SU-DHL-6 (cell line): ENCODE measurements around the gene CLK2.

Experiments used
- H2AFZ ChIP-seq: fragments of 200-600 bp; sonication (generic); 2 replicates; pipeline ENCODE4 v1.6.1; 2014; ENCODE audit warnings: low read depth, mild to moderate bottlenecking, moderate library complexity, mixed read lengths, antibody characterized with exemption, low read length; ENCODE audit not compliant: severe bottlenecking
- H3F3A ChIP-seq: fragments of 200-600 bp; shearing (Covaris generic); 2 replicates; pipeline ENCODE4 v1.6.0; 2016; ENCODE audit warnings: antibody characterized with exemption, mild to moderate bottlenecking; ENCODE audit not compliant: insufficient read depth
- H3K27ac ChIP-seq: fragments of 200-600 bp; sonication (generic); 2 replicates; pipeline ENCODE4 v1.5.1; 2016; ENCODE audit warnings: low read depth, mild to moderate bottlenecking, low read length, moderate library complexity, mixed read lengths
- H3K27me3 ChIP-seq: fragments of 200-600 bp; sonication (generic), shearing (Covaris generic); 2 replicates; pipeline ENCODE4 v1.6.0; 2014; ENCODE audit warnings: mild to moderate bottlenecking, low read length
- H3K36me3 ChIP-seq: fragments of 200-600 bp; sonication (generic); 2 replicates; pipeline ENCODE4 v1.6.1; 2014; ENCODE audit warnings: mild to moderate bottlenecking, low read length, mixed read lengths
- H3K4me2 ChIP-seq: fragments of 300-600, 200-600 bp; shearing (Covaris generic), sonication (generic); 2 replicates; pipeline ENCODE4 v1.6.0; 2014; ENCODE audit warnings: low read length, low read depth, mild to moderate bottlenecking; ENCODE audit not compliant: poor library complexity, severe bottlenecking
- H3K4me3 ChIP-seq: fragments of 200-600 bp; sonication (generic); 2 replicates; pipeline ENCODE4 v1.5.1; 2014; ENCODE audit warnings: antibody characterized with exemption, low read length, mild to moderate bottlenecking, mixed read lengths; ENCODE audit not compliant: insufficient read depth, poor library complexity, severe bottlenecking
- H3K79me2 ChIP-seq: fragments of 200-600 bp; sonication (generic); 2 replicates; pipeline ENCODE4 v1.6.1; 2014; ENCODE audit warnings: mild to moderate bottlenecking, low read length, moderate library complexity; ENCODE audit not compliant: insufficient read depth
- H3K9ac ChIP-seq: fragments of 200-600 bp; sonication (generic); 2 replicates; pipeline ENCODE4 v1.7.0; 2014; ENCODE audit warnings: mild to moderate bottlenecking, low read length
- H3K9me2 ChIP-seq: fragments of 200-600 bp; sonication (generic); replicated peaks from 2 replicates; pipeline ENCODE4 v1.6.1; 2014; ENCODE audit warnings: low read length; ENCODE audit not compliant: insufficient read depth
- H3K9me3 ChIP-seq: fragments of 200-600 bp; sonication (generic); 2 replicates; pipeline ENCODE4 v1.6.1; 2014; ENCODE audit warnings: low read length, mixed read lengths; ENCODE audit not compliant: insufficient read depth
- H4K20me1 ChIP-seq: fragments of 200-600 bp; sonication (generic); 2 replicates; pipeline ENCODE4 v1.6.1; 2014; ENCODE audit warnings: low read depth, mild to moderate bottlenecking, antibody characterized with exemption, low read length, moderate library complexity, mixed read lengths
- CTCF ChIP-seq: fragments of 200-600 bp; sonication (generic); IDR thresholded peaks from one replicate; pipeline ENCODE4 v1.5.1; 2017; ENCODE audit warnings: antibody characterized with exemption, mild to moderate bottlenecking, low read length, moderate library complexity; ENCODE audit not compliant: insufficient read depth, poor library complexity, severe bottlenecking
- EZH2phosphoT487 ChIP-seq: fragments of 200-600 bp; sonication (generic), shearing (Covaris generic); conservative IDR thresholded peaks from 2 replicates; pipeline ENCODE4 v1.6.1; 2018; ENCODE audit warnings: mild to moderate bottlenecking, antibody characterized with exemption, low read length, moderate library complexity, mixed read lengths

Gene CLK2

GRCh38 chr1:155245163-155245524, 28.2 kb downstream of the CLK2 start:
- Histone ChIP-seq H3K79me2 (peaks cover 13% of the 10 kb centered on the region; the same call in 1 of the 2 replicates), H3K4me2 (peak overlapping the region; percentile 91), H3K9ac (peak overlapping the region; percentile 85), H3K9me2 (no peaks in the 10 kb centered on the region), H3K27me3 (no peaks in the 10 kb centered on the region), H3K9me3 (no peaks in the 10 kb centered on the region), H3F3A (peaks cover 32% of the 10 kb centered on the region), H2AFZ (peak overlapping the region; percentile 75), H3K27ac (peak overlapping the region; percentile 82), H3K4me3 (peak overlapping the region; percentile 51), H4K20me1 (no peaks in the 10 kb centered on the region), H3K36me3 (no peaks in the 10 kb centered on the region)
- TF ChIP-seq EZH2phosphoT487 (no peak), CTCF (no peak)

- Histone ChIP-seq H3K79me2 (peaks cover 13% of the 10 kb centered on the region; the same call in 1 of the 2 replicates), H3F3A (peaks cover 32% of the 10 kb centered on the region), H3K36me3 (no peaks in the 10 kb centered on the region), H4K20me1 (no peaks in the 10 kb centered on the region), H3K4me2 (peak overlapping the region; percentile 91), H2AFZ (peak overlapping the region; percentile 75), H3K27me3 (no peaks in the 10 kb centered on the region), H3K9me2 (no peaks in the 10 kb centered on the region), H3K27ac (peak overlapping the region; percentile 82), H3K9ac (peak overlapping the region; percentile 85), H3K9me3 (no peaks in the 10 kb centered on the region), H3K4me3 (peak overlapping the region; percentile 71)
- TF ChIP-seq EZH2phosphoT487 (no peak), CTCF (no peak)
These were observed 28.7 kb downstream of the CLK2 start for GRCh38 chr1:155244368-155245162.

- Histone ChIP-seq H3K9ac (peak overlapping the region; percentile 85), H3K9me3 (no peaks in the 10 kb centered on the region), H3F3A (peaks cover 32% of the 10 kb centered on the region), H4K20me1 (no peaks in the 10 kb centered on the region), H3K9me2 (no peaks in the 10 kb centered on the region), H2AFZ (no peak overlapping the region), H3K27ac (peak overlapping the region; percentile 82), H3K27me3 (no peaks in the 10 kb centered on the region), H3K4me3 (peak overlapping the region; percentile 71), H3K4me2 (peak overlapping the region; percentile 91), H3K79me2 (peaks cover 13% of the 10 kb centered on the region; the same call in 1 of the 2 replicates), H3K36me3 (no peaks in the 10 kb centered on the region)
- TF ChIP-seq CTCF (no peak), EZH2phosphoT487 (no peak)
These were observed 30.4 kb downstream of the CLK2 start for GRCh38 chr1:155242805-155243358.
